ENCODE results near the gene SYT1. TPM values are rescaled to one million over a fixed set of nuclear protein-coding genes. Genes with fewer than 3 reads are reported as not detected.

Gene SYT1
- total RNA-seq, 2 experiments from 2014 or later: not detected

GRCh38 chr12:79274501-79275064 lies 410.0 kb downstream of the SYT1 start:
- ChIA-PET CTCF (no interaction called here), POLR2A (no interaction called here)
- Histone ChIP-seq H3K27me3 (ENCODE audit: control insufficient read depth in 1 of 2, insufficient read depth in 2 of 2, low read length in 2 of 2) (no peaks in the 10 kb centered on the region), H3K9me3 (ENCODE audit: control insufficient read depth in 1 of 2, insufficient read depth in 1 of 2, low read length in 2 of 2) (peaks cover 0 to 25% of the 10 kb centered on the region in 2 experiments), H3K4me1 (ENCODE audit: insufficient read depth, low read length) (no peaks in the 10 kb centered on the region), H3K36me3 (ENCODE audit: insufficient read depth, low read length) (no peaks in the 10 kb centered on the region), H3K4me3 (ENCODE audit: low read length) (no peak overlapping the region), H3K27ac (ENCODE audit: low read depth in 1 of 2, low read length in 2 of 2) (no peak overlapping the region)
- no peaks in the 10 kb centered on the region for H3K4me1 Mint-ChIP-seq (ENCODE audit: low read depth)
- H3K9me3 Mint-ChIP-seq: peaks cover 9% of the 10 kb centered on the region
- intact Hi-C loops (cut with DNase I, micrococcal nuclease): no loop called here
- no peaks in the 10 kb centered on the region for H3K27me3 Mint-ChIP-seq
- H3K4me3 Mint-ChIP-seq: no peak overlapping the region
- no peak for ATAC-seq (ENCODE audit: poor library complexity)
- no peak for DNase-seq
- no peak for TF ChIP-seq CTCF (IDR thresholded peaks at IDR 0.05)
- no peak overlapping the region for H3K27ac Mint-ChIP-seq
- no peaks in the 10 kb centered on the region for H3K36me3 Mint-ChIP-seq (ENCODE audit: low read depth)

GRCh38 chr12:79275631-79276030 lies 411.1 kb downstream of the SYT1 start:
- H3K27ac Mint-ChIP-seq: no peak overlapping the region
- ATAC-seq (ENCODE audit: poor library complexity) (no peak), DNase-seq (no peak)
- no peak overlapping the region for H3K4me3 Mint-ChIP-seq
- peaks cover 0 to 25% of the 10 kb centered on the region in 2 experiments for H3K9me3 ChIP-seq (ENCODE audit: control insufficient read depth in 1 of 2, insufficient read depth in 1 of 2, low read length in 2 of 2)
- H3K27me3 Mint-ChIP-seq: no peaks in the 10 kb centered on the region
- ChIA-PET CTCF (no interaction called here), POLR2A (no interaction called here)
- no peak overlapping the region for H3K4me3 ChIP-seq (ENCODE audit: low read length)
- TF ChIP-seq CTCF (IDR thresholded peaks at IDR 0.05): no peak
- H3K4me1 ChIP-seq (ENCODE audit: insufficient read depth, low read length): no peaks in the 10 kb centered on the region
- no peak overlapping the region for H3K27ac ChIP-seq (ENCODE audit: low read depth in 1 of 2, low read length in 2 of 2)
- no peaks in the 10 kb centered on the region for H3K27me3 ChIP-seq (ENCODE audit: control insufficient read depth in 1 of 2, insufficient read depth in 2 of 2, low read length in 2 of 2)
- intact Hi-C loops (cut with DNase I, micrococcal nuclease): no loop called here
- H3K36me3 ChIP-seq (ENCODE audit: insufficient read depth, low read length): no peaks in the 10 kb centered on the region
- H3K9me3 Mint-ChIP-seq: peaks cover 9% of the 10 kb centered on the region
- H3K36me3 Mint-ChIP-seq (ENCODE audit: low read depth): no peaks in the 10 kb centered on the region
- H3K4me1 Mint-ChIP-seq (ENCODE audit: low read depth): no peaks in the 10 kb centered on the region

GRCh38 chr12:79283364-79283763 lies 418.8 kb downstream of the SYT1 start:
- Histone ChIP-seq H3K27me3 (ENCODE audit: control insufficient read depth in 1 of 2, insufficient read depth in 2 of 2, low read length in 2 of 2) (no peaks in the 10 kb centered on the region), H3K36me3 (ENCODE audit: insufficient read depth, low read length) (no peaks in the 10 kb centered on the region), H3K4me1 (ENCODE audit: insufficient read depth, low read length) (no peaks in the 10 kb centered on the region), H3K9me3 (ENCODE audit: control insufficient read depth in 1 of 2, insufficient read depth in 1 of 2, low read length in 2 of 2) (no peaks in the 10 kb centered on the region), H3K4me3 (ENCODE audit: low read length) (no peak overlapping the region), H3K27ac (ENCODE audit: low read depth in 1 of 2, low read length in 2 of 2) (no peak overlapping the region)
- ATAC-seq (ENCODE audit: poor library complexity) (no peak), DNase-seq (no peak)
- H3K9me3 Mint-ChIP-seq: no peaks in the 10 kb centered on the region
- ChIA-PET POLR2A (no interaction called here), CTCF (no interaction called here)
- H3K4me3 Mint-ChIP-seq: no peak overlapping the region
- no peaks in the 10 kb centered on the region for H3K36me3 Mint-ChIP-seq (ENCODE audit: low read depth)
- TF ChIP-seq CTCF (IDR thresholded peaks at IDR 0.05): no peak
- intact Hi-C loops (cut with DNase I, micrococcal nuclease): no loop called here
- no peaks in the 10 kb centered on the region for H3K27me3 Mint-ChIP-seq
- no peaks in the 10 kb centered on the region for H3K4me1 Mint-ChIP-seq (ENCODE audit: low read depth)
- H3K27ac Mint-ChIP-seq: no peak overlapping the region
